Measurements from ENCODE around the gene MBD2.
"Not testable (repeated sequence)": the region's sequence is repeated elsewhere in the genome, so short reads cannot be mapped to it uniquely, and the experiment has no call there.

The MBD2 gene

DNA sequence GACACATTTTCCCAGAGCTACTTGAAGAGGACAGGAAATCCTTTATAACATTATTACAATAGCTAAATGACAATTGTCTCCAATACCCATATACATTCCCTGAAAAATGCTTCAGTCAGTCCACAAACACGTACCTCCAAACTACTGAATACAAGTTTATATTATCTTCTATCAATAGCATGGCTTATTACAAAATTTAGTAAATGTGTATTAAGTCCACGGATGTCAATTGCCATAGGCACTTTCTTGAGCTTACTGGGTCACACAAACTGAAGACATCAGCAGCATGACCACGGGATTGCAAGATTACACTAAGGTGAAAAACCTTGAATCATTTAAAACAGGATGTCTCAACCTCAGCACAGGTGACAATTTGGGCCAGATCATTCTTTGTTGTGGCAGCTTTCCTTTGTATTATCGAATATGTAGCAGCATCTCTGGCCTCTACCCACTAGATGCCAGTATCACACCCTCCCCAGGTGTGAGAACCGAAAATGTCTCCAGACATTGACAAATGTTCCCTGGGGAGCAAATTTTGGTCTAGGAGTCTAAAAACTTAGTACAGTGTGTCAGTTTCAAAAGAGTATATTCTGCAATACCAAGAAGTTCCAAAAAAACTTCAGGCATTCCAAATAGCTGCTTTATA is 1.4 kb downstream of the MBD2 start:
- H3K18ac ChIP-seq (ENCODE audit: low read length), result no peak overlapping the region
- peaks cover 8% of the 10 kb centered on the region for H3K79me1 ChIP-seq (ENCODE audit: low read length)
- no peaks in the 10 kb centered on the region for H3K36me3 ChIP-seq (ENCODE audit: control insufficient read depth, insufficient read depth, low read length)
- no peak overlapping the region for H2BK120ac ChIP-seq (ENCODE audit: low read depth, low read length)
- peak overlapping the region; percentile 73 for H3K56ac ChIP-seq (ENCODE audit: low read length)
- H4K5ac ChIP-seq (ENCODE audit: low read length), result no peak overlapping the region
- no peak overlapping the region for H3K4me3 ChIP-seq (ENCODE audit: low read length)
- H2BK15ac ChIP-seq (replicated peaks; ENCODE audit: low read depth), result no peak overlapping the region
- H3K79me2 ChIP-seq (ENCODE audit: control insufficient read depth, insufficient read depth, low read length), result peaks cover 48% of the 10 kb centered on the region
- H3K27me3 ChIP-seq (ENCODE audit: insufficient read depth, low read length, poor library complexity), result no peaks in the 10 kb centered on the region
- WGBS (ENCODE audit: extremely low coverage, insufficient coverage, low lambda C conversion rate), result no CpG with 5 or more reads among the region's 5 CpGs
- peak overlapping the region; percentile 65 for H3K4me2 ChIP-seq (ENCODE audit: low read length)
- H2AK5ac ChIP-seq (ENCODE audit: low read length), result no peak overlapping the region
- H2BK5ac ChIP-seq (ENCODE audit: low read length), result no peak overlapping the region
- H3K4ac ChIP-seq (ENCODE audit: low read depth, low read length), result no peak overlapping the region
- H4K8ac ChIP-seq (ENCODE audit: low read depth, low read length), result no peak overlapping the region
- peaks cover 5% of the 10 kb centered on the region for H3K4me1 ChIP-seq (ENCODE audit: control insufficient read depth, low read depth, low read length)
- DNase-seq, result peak; percentile 37
- H3K23ac ChIP-seq (ENCODE audit: low read length), result no peak overlapping the region
- H3K9ac ChIP-seq (ENCODE audit: low read length), result peak overlapping the region; percentile 74
- no peak overlapping the region for H3K27ac ChIP-seq (ENCODE audit: low read depth, low read length)

- H4K5ac ChIP-seq (ENCODE audit: low read length), result no peak overlapping the region
- H3K79me2 ChIP-seq (ENCODE audit: control insufficient read depth, insufficient read depth, low read length), result peaks cover 55% of the 10 kb centered on the region
- no CpG with 5 or more reads among the region's 2 CpGs for WGBS (ENCODE audit: extremely low coverage, insufficient coverage, low lambda C conversion rate)
- H3K27me3 ChIP-seq (ENCODE audit: insufficient read depth, low read length, poor library complexity), result no peaks in the 10 kb centered on the region
- DNase-seq, result no peak
- no peak overlapping the region for H2BK15ac ChIP-seq (replicated peaks; ENCODE audit: low read depth)
- no peak overlapping the region for H3K4me3 ChIP-seq (ENCODE audit: low read length)
- H3K4me2 ChIP-seq (ENCODE audit: low read length), result no peak overlapping the region
- no peak overlapping the region for H3K23ac ChIP-seq (ENCODE audit: low read length)
- no peak overlapping the region for H3K4ac ChIP-seq (ENCODE audit: low read depth, low read length)
- H3K4me1 ChIP-seq (ENCODE audit: control insufficient read depth, low read depth, low read length), result peaks cover 5% of the 10 kb centered on the region
- no peak overlapping the region for H2BK120ac ChIP-seq (ENCODE audit: low read depth, low read length)
- no peaks in the 10 kb centered on the region for H3K36me3 ChIP-seq (ENCODE audit: control insufficient read depth, insufficient read depth, low read length)
- no peak overlapping the region for H4K8ac ChIP-seq (ENCODE audit: low read depth, low read length)
- no peak overlapping the region for H3K56ac ChIP-seq (ENCODE audit: low read length)
- H3K18ac ChIP-seq (ENCODE audit: low read length), result no peak overlapping the region
- H2AK5ac ChIP-seq (ENCODE audit: low read length), result no peak overlapping the region
- H2BK5ac ChIP-seq (ENCODE audit: low read length), result no peak overlapping the region
- peaks cover 8% of the 10 kb centered on the region for H3K79me1 ChIP-seq (ENCODE audit: low read length)
- H3K9ac ChIP-seq (ENCODE audit: low read length), result no peak overlapping the region
- H3K27ac ChIP-seq (ENCODE audit: low read depth, low read length), result no peak overlapping the region
These were observed 4.1 kb downstream of the MBD2 start for GRCh38 chr18:54220406-54220805.

DNA sequence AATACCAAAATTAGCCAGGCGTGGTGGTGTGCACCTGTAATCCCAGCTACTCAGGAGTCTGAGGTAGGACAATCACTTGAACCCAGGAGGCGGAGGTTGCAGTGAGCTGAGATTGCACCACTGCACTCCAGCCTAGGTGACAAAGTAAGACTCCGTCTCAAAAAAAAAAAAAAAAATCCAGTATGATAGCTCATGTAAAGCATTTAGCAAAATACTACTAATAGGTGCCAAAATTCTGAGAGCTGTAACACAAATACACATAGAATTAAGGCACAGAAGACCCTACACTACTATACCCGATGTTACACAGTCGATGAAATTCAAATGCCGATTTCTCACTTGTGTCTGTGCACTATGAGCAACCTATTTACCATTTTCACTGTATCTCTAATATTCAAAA is 5.7 kb downstream of the MBD2 start:
- not testable (repeated sequence) for H3K27me3 ChIP-seq (ENCODE audit: insufficient read depth, low read length, poor library complexity); H3K4ac ChIP-seq (ENCODE audit: low read depth, low read length); H4K8ac ChIP-seq (ENCODE audit: low read depth, low read length); H2BK5ac ChIP-seq (ENCODE audit: low read length); H3K4me3 ChIP-seq (ENCODE audit: low read length); H3K23ac ChIP-seq (ENCODE audit: low read length); H2AK5ac ChIP-seq (ENCODE audit: low read length); H3K18ac ChIP-seq (ENCODE audit: low read length); H3K4me1 ChIP-seq (ENCODE audit: control insufficient read depth, low read depth, low read length); H4K5ac ChIP-seq (ENCODE audit: low read length); H3K4me2 ChIP-seq (ENCODE audit: low read length); H3K9ac ChIP-seq (ENCODE audit: low read length); H3K56ac ChIP-seq (ENCODE audit: low read length); DNase-seq; H3K36me3 ChIP-seq (ENCODE audit: control insufficient read depth, insufficient read depth, low read length); H2BK120ac ChIP-seq (ENCODE audit: low read depth, low read length); H3K27ac ChIP-seq (ENCODE audit: low read depth, low read length); H2BK15ac ChIP-seq (replicated peaks; ENCODE audit: low read depth)
- H3K79me1 ChIP-seq (ENCODE audit: low read length), result peaks cover 11% of the 10 kb centered on the region
- WGBS (ENCODE audit: extremely low coverage, insufficient coverage, low lambda C conversion rate), result no CpG with 5 or more reads among the region's 6 CpGs
- peaks cover 61% of the 10 kb centered on the region for H3K79me2 ChIP-seq (ENCODE audit: control insufficient read depth, insufficient read depth, low read length)

DNA sequence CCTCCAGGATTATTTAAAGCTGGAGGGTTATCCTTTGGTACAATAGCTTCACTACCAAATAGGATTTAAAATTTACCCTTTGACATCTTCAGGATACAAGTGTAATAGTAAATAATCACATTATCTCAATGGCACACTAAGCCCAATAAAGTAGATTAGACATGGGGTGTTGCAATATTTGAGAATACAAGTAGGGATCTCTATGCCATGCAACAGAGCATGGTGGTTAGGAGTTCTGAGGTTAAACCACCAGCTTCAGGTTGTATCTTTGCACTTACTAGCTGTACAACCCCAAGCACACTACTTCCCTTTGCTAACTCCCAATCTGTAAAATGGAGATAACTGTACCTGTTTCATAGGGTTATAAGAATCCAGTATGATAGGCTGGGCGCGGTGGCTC is 6.2 kb downstream of the MBD2 start:
- Histone ChIP-seq H2AK5ac (ENCODE audit: low read length) (no peak overlapping the region), H3K23ac (ENCODE audit: low read length) (no peak overlapping the region), H3K9ac (ENCODE audit: low read length) (no peak overlapping the region), H4K5ac (ENCODE audit: low read length) (no peak overlapping the region), H3K27me3 (ENCODE audit: insufficient read depth, low read length, poor library complexity) (no peaks in the 10 kb centered on the region), H3K79me2 (ENCODE audit: control insufficient read depth, insufficient read depth, low read length) (peaks cover 59% of the 10 kb centered on the region), H2BK15ac (replicated peaks; ENCODE audit: low read depth) (no peak overlapping the region), H3K27ac (ENCODE audit: low read depth, low read length) (no peak overlapping the region), H3K4me1 (ENCODE audit: control insufficient read depth, low read depth, low read length) (peaks cover 3% of the 10 kb centered on the region), H3K4me3 (ENCODE audit: low read length) (no peak overlapping the region), H3K4ac (ENCODE audit: low read depth, low read length) (no peak overlapping the region), H2BK5ac (ENCODE audit: low read length) (no peak overlapping the region), H4K8ac (ENCODE audit: low read depth, low read length) (no peak overlapping the region), H3K56ac (ENCODE audit: low read length) (no peak overlapping the region), H3K36me3 (ENCODE audit: control insufficient read depth, insufficient read depth, low read length) (no peaks in the 10 kb centered on the region), H3K18ac (ENCODE audit: low read length) (no peak overlapping the region), H3K79me1 (ENCODE audit: low read length) (peaks cover 11% of the 10 kb centered on the region), H3K4me2 (ENCODE audit: low read length) (no peak overlapping the region), H2BK120ac (ENCODE audit: low read depth, low read length) (no peak overlapping the region)
- no peak for DNase-seq
- no CpG with 5 or more reads among the region's 2 CpGs for WGBS (ENCODE audit: extremely low coverage, insufficient coverage, low lambda C conversion rate)

GRCh38 chr18:54217624-54218023 is 6.8 kb downstream of the MBD2 start:
- Histone ChIP-seq H2BK120ac (ENCODE audit: low read depth, low read length) (no peak overlapping the region), H3K4me2 (ENCODE audit: low read length) (no peak overlapping the region), H3K56ac (ENCODE audit: low read length) (no peak overlapping the region), H3K79me1 (ENCODE audit: low read length) (peaks cover 11% of the 10 kb centered on the region), H3K23ac (ENCODE audit: low read length) (no peak overlapping the region), H3K27ac (ENCODE audit: low read depth, low read length) (no peak overlapping the region), H2AK5ac (ENCODE audit: low read length) (no peak overlapping the region), H3K18ac (ENCODE audit: low read length) (no peak overlapping the region), H3K27me3 (ENCODE audit: insufficient read depth, low read length, poor library complexity) (no peaks in the 10 kb centered on the region), H2BK15ac (replicated peaks; ENCODE audit: low read depth) (no peak overlapping the region), H3K4ac (ENCODE audit: low read depth, low read length) (no peak overlapping the region), H3K36me3 (ENCODE audit: control insufficient read depth, insufficient read depth, low read length) (no peaks in the 10 kb centered on the region), H2BK5ac (ENCODE audit: low read length) (no peak overlapping the region), H3K79me2 (ENCODE audit: control insufficient read depth, insufficient read depth, low read length) (peaks cover 57% of the 10 kb centered on the region), H4K8ac (ENCODE audit: low read depth, low read length) (no peak overlapping the region), H3K4me1 (ENCODE audit: control insufficient read depth, low read depth, low read length) (no peaks in the 10 kb centered on the region), H3K9ac (ENCODE audit: low read length) (no peak overlapping the region), H3K4me3 (ENCODE audit: low read length) (no peak overlapping the region), H4K5ac (ENCODE audit: low read length) (no peak overlapping the region)
- no CpG with 5 or more reads among the region's 1 CpG for WGBS (ENCODE audit: extremely low coverage, insufficient coverage, low lambda C conversion rate)
- no peak for DNase-seq

DNA sequence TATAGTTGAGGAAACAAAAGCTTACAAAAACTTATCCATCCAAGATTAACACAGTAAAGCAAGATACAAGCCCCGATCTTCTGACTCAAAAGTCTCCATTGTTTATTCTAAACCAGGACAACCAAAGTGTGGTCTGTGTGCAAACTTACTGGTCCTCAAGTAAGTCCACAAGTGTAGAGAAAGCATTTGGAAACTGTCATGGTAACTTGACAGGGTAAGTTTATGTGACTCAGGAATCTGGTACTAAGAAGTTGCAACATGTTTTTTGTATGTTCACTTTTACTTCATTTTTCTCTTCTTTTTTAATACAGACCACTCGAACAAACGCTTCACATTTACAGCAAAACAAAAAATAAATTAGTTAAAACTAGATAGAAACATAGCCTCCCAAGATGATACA is 9.4 kb downstream of the MBD2 start:
- no peaks in the 10 kb centered on the region for H3K4me1 ChIP-seq (ENCODE audit: control insufficient read depth, low read depth, low read length)
- no peak overlapping the region for H4K8ac ChIP-seq (ENCODE audit: low read depth, low read length)
- no peaks in the 10 kb centered on the region for H3K27me3 ChIP-seq (ENCODE audit: insufficient read depth, low read length, poor library complexity)
- H4K5ac ChIP-seq (ENCODE audit: low read length), result no peak overlapping the region
- no peak overlapping the region for H3K4me2 ChIP-seq (ENCODE audit: low read length)
- H3K23ac ChIP-seq (ENCODE audit: low read length), result no peak overlapping the region
- H3K36me3 ChIP-seq (ENCODE audit: control insufficient read depth, insufficient read depth, low read length), result no peaks in the 10 kb centered on the region
- no peak overlapping the region for H2AK5ac ChIP-seq (ENCODE audit: low read length)
- no peak overlapping the region for H3K9ac ChIP-seq (ENCODE audit: low read length)
- H2BK5ac ChIP-seq (ENCODE audit: low read length), result no peak overlapping the region
- no peak overlapping the region for H3K56ac ChIP-seq (ENCODE audit: low read length)
- H3K4me3 ChIP-seq (ENCODE audit: low read length), result no peak overlapping the region
- H3K18ac ChIP-seq (ENCODE audit: low read length), result no peak overlapping the region
- H2BK15ac ChIP-seq (replicated peaks; ENCODE audit: low read depth), result no peak overlapping the region
- H3K27ac ChIP-seq (ENCODE audit: low read depth, low read length), result no peak overlapping the region
- H3K79me2 ChIP-seq (ENCODE audit: control insufficient read depth, insufficient read depth, low read length), result peaks cover 50% of the 10 kb centered on the region
- peaks cover 13% of the 10 kb centered on the region for H3K79me1 ChIP-seq (ENCODE audit: low read length)
- H3K4ac ChIP-seq (ENCODE audit: low read depth, low read length), result no peak overlapping the region
- DNase-seq, result no peak
- 100% methylated on average over 2 of the region's 3 CpGs for WGBS (ENCODE audit: extremely low coverage, insufficient coverage, low lambda C conversion rate)
- no peak overlapping the region for H2BK120ac ChIP-seq (ENCODE audit: low read depth, low read length)
